ENCODE measurements around the gene CELF2. TPM values are rescaled to one million over a fixed set of nuclear protein-coding genes. Genes with fewer than 3 reads are reported as not detected.

The CELF2 gene
- total RNA-seq, 2 donors from 2014 or later, result 139 to 146 TPM

GRCh38 chr10:11048707-11049278, 31.1 kb downstream of the CELF2 start:
- no peak overlapping the region for H3K27ac Mint-ChIP-seq
- ATAC-seq (replicated peaks), result no peak
- no peaks in the 10 kb centered on the region for H3K36me3 Mint-ChIP-seq (ENCODE audit: low read depth)
- no peaks in the 10 kb centered on the region for H3K4me1 Mint-ChIP-seq
- peaks cover 10% of the 10 kb centered on the region for H3K27me3 Mint-ChIP-seq
- H3K9me3 Mint-ChIP-seq, result no peaks in the 10 kb centered on the region
- no peak overlapping the region for H3K4me3 Mint-ChIP-seq

- no peaks in the 10 kb centered on the region for H3K36me3 Mint-ChIP-seq (ENCODE audit: low read depth)
- no peaks in the 10 kb centered on the region for H3K9me3 Mint-ChIP-seq
- ATAC-seq (replicated peaks), result no peak
- H3K4me3 Mint-ChIP-seq, result no peak overlapping the region
- H3K27ac Mint-ChIP-seq, result no peak overlapping the region
- peaks cover 6% of the 10 kb centered on the region for H3K27me3 Mint-ChIP-seq
- no peaks in the 10 kb centered on the region for H3K4me1 Mint-ChIP-seq
Measured at GRCh38 chr10:11049806-11050205, 32.1 kb downstream of the CELF2 start.

GRCh38 chr10:11050301-11051287, 32.9 kb downstream of the CELF2 start:
- H3K4me3 Mint-ChIP-seq, result no peak overlapping the region
- ATAC-seq (replicated peaks), result no peak
- peaks cover 6% of the 10 kb centered on the region for H3K27me3 Mint-ChIP-seq
- no peaks in the 10 kb centered on the region for H3K36me3 Mint-ChIP-seq (ENCODE audit: low read depth)
- no peak overlapping the region for H3K27ac Mint-ChIP-seq
- H3K4me1 Mint-ChIP-seq, result no peaks in the 10 kb centered on the region
- H3K9me3 Mint-ChIP-seq, result no peaks in the 10 kb centered on the region

GRCh38 chr10:11057018-11057417, 39.3 kb downstream of the CELF2 start:
- ATAC-seq (replicated peaks), result no peak
- H3K36me3 Mint-ChIP-seq (ENCODE audit: low read depth), result no peaks in the 10 kb centered on the region
- no peaks in the 10 kb centered on the region for H3K4me1 Mint-ChIP-seq
- H3K27ac Mint-ChIP-seq, result no peak overlapping the region
- no peaks in the 10 kb centered on the region for H3K9me3 Mint-ChIP-seq
- H3K27me3 Mint-ChIP-seq, result peaks cover 9% of the 10 kb centered on the region
- no peak overlapping the region for H3K4me3 Mint-ChIP-seq

GRCh38 chr10:11057448-11057847, 39.8 kb downstream of the CELF2 start:
- H3K9me3 Mint-ChIP-seq, result no peaks in the 10 kb centered on the region
- no peak overlapping the region for H3K4me3 Mint-ChIP-seq
- H3K36me3 Mint-ChIP-seq (ENCODE audit: low read depth), result no peaks in the 10 kb centered on the region
- H3K27me3 Mint-ChIP-seq, result peaks cover 9% of the 10 kb centered on the region
- ATAC-seq (replicated peaks), result no peak
- no peak overlapping the region for H3K27ac Mint-ChIP-seq
- no peaks in the 10 kb centered on the region for H3K4me1 Mint-ChIP-seq

GRCh38 chr10:11057994-11058393, 40.3 kb downstream of the CELF2 start:
- H3K4me3 Mint-ChIP-seq, result no peak overlapping the region
- no peak for ATAC-seq (replicated peaks)
- peaks cover 9% of the 10 kb centered on the region for H3K27me3 Mint-ChIP-seq
- no peak overlapping the region for H3K27ac Mint-ChIP-seq
- H3K36me3 Mint-ChIP-seq (ENCODE audit: low read depth), result no peaks in the 10 kb centered on the region
- H3K4me1 Mint-ChIP-seq, result no peaks in the 10 kb centered on the region
- no peaks in the 10 kb centered on the region for H3K9me3 Mint-ChIP-seq

GRCh38 chr10:11058965-11059364, 41.3 kb downstream of the CELF2 start:
- no peaks in the 10 kb centered on the region for H3K9me3 Mint-ChIP-seq
- H3K36me3 Mint-ChIP-seq (ENCODE audit: low read depth), result no peaks in the 10 kb centered on the region
- H3K27me3 Mint-ChIP-seq, result peaks cover 9% of the 10 kb centered on the region
- no peak overlapping the region for H3K4me3 Mint-ChIP-seq
- H3K27ac Mint-ChIP-seq, result no peak overlapping the region
- peak; percentile 35 for ATAC-seq (replicated peaks)
- no peaks in the 10 kb centered on the region for H3K4me1 Mint-ChIP-seq

GRCh38 chr10:11063856-11064255, 46.2 kb downstream of the CELF2 start:
- Mint-ChIP-seq H3K27ac (no peak overlapping the region), H3K36me3 (ENCODE audit: low read depth) (no peaks in the 10 kb centered on the region), H3K9me3 (no peaks in the 10 kb centered on the region), H3K4me3 (no peak overlapping the region), H3K27me3 (peaks cover 3% of the 10 kb centered on the region), H3K4me1 (no peaks in the 10 kb centered on the region)
- ATAC-seq (replicated peaks), result no peak

- no peak for ATAC-seq (replicated peaks)
- Mint-ChIP-seq H3K27ac (no peak overlapping the region), H3K4me1 (no peaks in the 10 kb centered on the region), H3K9me3 (no peaks in the 10 kb centered on the region), H3K27me3 (peaks cover 3% of the 10 kb centered on the region), H3K4me3 (no peak overlapping the region), H3K36me3 (ENCODE audit: low read depth) (no peaks in the 10 kb centered on the region)
Measured at GRCh38 chr10:11064832-11065231, 47.2 kb downstream of the CELF2 start.

- H3K4me1 Mint-ChIP-seq, result no peaks in the 10 kb centered on the region
- no peak for ATAC-seq (replicated peaks)
- H3K36me3 Mint-ChIP-seq (ENCODE audit: low read depth), result no peaks in the 10 kb centered on the region
- no peak overlapping the region for H3K27ac Mint-ChIP-seq
- H3K4me3 Mint-ChIP-seq, result no peak overlapping the region
- H3K9me3 Mint-ChIP-seq, result no peaks in the 10 kb centered on the region
- H3K27me3 Mint-ChIP-seq, result peaks cover 9% of the 10 kb centered on the region
Measured at GRCh38 chr10:11065567-11065966, 47.9 kb downstream of the CELF2 start.

- no peak for ATAC-seq (replicated peaks)
- Mint-ChIP-seq H3K27me3 (peaks cover 7% of the 10 kb centered on the region), H3K27ac (no peak overlapping the region), H3K9me3 (no peaks in the 10 kb centered on the region), H3K4me3 (no peak overlapping the region), H3K36me3 (ENCODE audit: low read depth) (no peaks in the 10 kb centered on the region), H3K4me1 (no peaks in the 10 kb centered on the region)
Measured at GRCh38 chr10:11066520-11066919, 48.8 kb downstream of the CELF2 start.

- Mint-ChIP-seq H3K4me3 (no peak overlapping the region), H3K36me3 (ENCODE audit: low read depth) (no peaks in the 10 kb centered on the region), H3K9me3 (no peaks in the 10 kb centered on the region), H3K27me3 (peaks cover 11% of the 10 kb centered on the region), H3K27ac (no peak overlapping the region), H3K4me1 (no peaks in the 10 kb centered on the region)
- no peak for ATAC-seq (replicated peaks)
Measured at GRCh38 chr10:11068861-11069633, 51.4 kb downstream of the CELF2 start.

GRCh38 chr10:11073410-11073809, 55.7 kb downstream of the CELF2 start:
- Mint-ChIP-seq H3K36me3 (ENCODE audit: low read depth) (no peaks in the 10 kb centered on the region), H3K4me3 (no peak overlapping the region), H3K27ac (no peak overlapping the region), H3K9me3 (no peaks in the 10 kb centered on the region), H3K27me3 (peaks cover 22% of the 10 kb centered on the region), H3K4me1 (peaks cover 15% of the 10 kb centered on the region)
- ATAC-seq (replicated peaks), result no peak

GRCh38 chr10:11074536-11075267, 57.0 kb downstream of the CELF2 start:
- Mint-ChIP-seq H3K27ac (no peak overlapping the region), H3K36me3 (ENCODE audit: low read depth) (no peaks in the 10 kb centered on the region), H3K27me3 (peaks cover 22% of the 10 kb centered on the region), H3K9me3 (no peaks in the 10 kb centered on the region), H3K4me3 (peak overlapping the region; percentile 0), H3K4me1 (peaks cover 15% of the 10 kb centered on the region)
- ATAC-seq (replicated peaks), result peak; percentile 87

Measured in activated T-helper 17 cell treated with anti-CD3 and anti-CD28 coated beads, Interleukin-2, amount 50 U/mL, for 72 hours (primary cell).